B cell (primary cell): ENCODE results near the gene TBCC. TPM values are rescaled to one million over a fixed set of nuclear protein-coding genes. Genes with fewer than 3 reads are reported as not detected.
A peak's percentile ranks its signal among the peaks of the same experiment; 100 is the strongest.

ENCODE experiments used
- ATAC-seq: fragments of 200-7000 bp; cut with Tn5 transposase; one replicate; pipeline ENCODE4 v1.10.0; 2021; ENCODE audit warnings: low read depth, mild to moderate bottlenecking, moderate number of reproducible peaks, moderate library complexity
- CTCF ChIA-PET: fragments of 350-600 bp; sonication (Branson Sonifier 250); formaldehyde crosslinking; loops from one replicate; lab custom pipeline; 2021; ENCODE audit warnings: antibody characterized with exemption, inconsistent platforms; lab: Charles Lee
- POLR2A ChIA-PET: fragments of 350-600 bp; sonication (Branson Sonifier 250); formaldehyde crosslinking; loops from one replicate; lab custom pipeline; 2021; ENCODE audit warnings: antibody characterized with exemption; lab: Charles Lee
- DNase-seq: peaks from one replicate; pipeline ENCODE4 v3.0.0; 2013
- H2AFZ ChIP-seq: 2 replicates; pipeline ENCODE4 v1.6.1; 2012; ENCODE audit warnings: mild to moderate bottlenecking, low read depth, low read length; ENCODE audit not compliant: insufficient read depth, poor library complexity, severe bottlenecking
- H3K27ac ChIP-seq, 2 donors: 1 replicate in 1 of 2; 2 replicates in 1 of 2; pipeline ENCODE4 v1.5.1; 2012 to 2013; ENCODE audit warnings: low read length in 2 of 2, mild to moderate bottlenecking in 2 of 2, moderate library complexity in 1 of 2
- H3K27me3 ChIP-seq, 4 experiments: fragments of 200-600 bp in 1 of 4; sonication (generic) in 1 of 4; replicated peaks in 1 of 4; 1 replicate in 2 of 4; 2 replicates in 2 of 4; pipeline versions ENCODE4 v1.6.1 to v1.7.0; 2013 to 2016; ENCODE audit warnings: low read length in 3 of 4, mild to moderate bottlenecking in 2 of 4, mixed read lengths in 1 of 4, moderate library complexity in 1 of 4; ENCODE audit not compliant: insufficient read depth in 4 of 4, control insufficient read depth in 3 of 4; ENCODE audit errors: control extremely low read depth in 1 of 4
- H3K36me3 ChIP-seq, 2 experiments: replicated peaks in 1 of 2; 1 replicate in 1 of 2; 2 replicates in 1 of 2; pipeline versions ENCODE4 v1.6.1 to v1.7.1; 2013; ENCODE audit warnings: low read length in 1 of 2; ENCODE audit not compliant: insufficient read depth in 2 of 2, control insufficient read depth in 1 of 2; ENCODE audit errors: control extremely low read depth in 1 of 2, extremely low read depth in 1 of 2
- H3K4me1 ChIP-seq, 2 donors: fragments of 200-600 bp in 1 of 2; sonication (generic) in 1 of 2; 1 replicate in 1 of 2; 2 replicates in 1 of 2; pipeline versions ENCODE4 v1.5.1 to v1.6.1; 2013 to 2017; ENCODE audit warnings: low read length in 2 of 2; ENCODE audit not compliant: control insufficient read depth in 2 of 2, insufficient read depth in 2 of 2
- H3K4me2 ChIP-seq: replicated peaks from 2 replicates; pipeline ENCODE3; 2012; ENCODE audit warnings: mild to moderate bottlenecking, low read depth, low read length; ENCODE audit not compliant: poor library complexity, severe bottlenecking
- H3K4me3 ChIP-seq, 5 experiments: fragments of 200-600 bp in 1 of 5; sonication (generic) in 1 of 5; 1 replicate in 3 of 5; 2 replicates in 2 of 5; pipeline versions ENCODE4 v1.5.1 to v1.7.0; 2011 to 2016; ENCODE audit warnings: low read length in 4 of 5, mild to moderate bottlenecking in 4 of 5, low read depth in 2 of 5, control low read depth in 1 of 5, moderate library complexity in 1 of 5; ENCODE audit not compliant: insufficient read depth in 1 of 5; ENCODE audit errors: control extremely low read depth in 1 of 5, extremely low read depth in 1 of 5
- H3K79me2 ChIP-seq: fragments of 200-600 bp; sonication (generic); one replicate; pipeline ENCODE4 v1.6.0; 2016; ENCODE audit warnings: low read length; ENCODE audit not compliant: control insufficient read depth, insufficient read depth
- H3K9ac ChIP-seq: fragments of 200-600 bp; sonication (generic); 2 replicates; pipeline ENCODE4 v1.6.1; 2017; ENCODE audit warnings: mild to moderate bottlenecking, low read length, moderate library complexity
- H3K9me3 ChIP-seq, 3 donors: one replicate each; pipeline versions ENCODE4 v1.6.1 to v1.7.1; 2013; ENCODE audit warnings: low read length in 2 of 3; ENCODE audit not compliant: control insufficient read depth in 2 of 3, insufficient read depth in 1 of 3; ENCODE audit errors: control extremely low read depth in 1 of 3
- H4K20me1 ChIP-seq: 2 replicates; pipeline ENCODE4 v1.6.0; 2012; ENCODE audit warnings: mild to moderate bottlenecking, low read length; ENCODE audit not compliant: insufficient read depth, control insufficient read depth, poor library complexity, severe bottlenecking
- H3K27ac Mint-ChIP-seq: one replicate; pipeline ENCODE4 v1.8.0; 2021; ENCODE audit warnings: mixed read lengths
- H3K27me3 Mint-ChIP-seq: one replicate; pipeline ENCODE4 v1.8.0; 2021; ENCODE audit warnings: mixed read lengths
- H3K4me1 Mint-ChIP-seq: one replicate; pipeline ENCODE4 v1.8.0; 2021; ENCODE audit warnings: mixed read lengths
- H3K4me3 Mint-ChIP-seq: one replicate; pipeline ENCODE4 v1.8.0; 2021; ENCODE audit warnings: mixed read lengths
- H3K9me3 Mint-ChIP-seq: one replicate; pipeline ENCODE4 v1.8.0; 2022; ENCODE audit warnings: mixed read lengths; ENCODE audit not compliant: insufficient read depth
- CTCF ChIP-seq: fragments of 200-600 bp; IDR thresholded peaks from one replicate; pipeline ENCODE4 v1.8.0; 2022; ENCODE audit warnings: antibody characterized with exemption, mild to moderate bottlenecking
- EZH2 ChIP-seq: IDR thresholded peaks from 2 replicates; pipeline ENCODE4 v1.6.1; 2012; ENCODE audit warnings: borderline replicate concordance, low read depth, mild to moderate bottlenecking, moderate library complexity, low read length; ENCODE audit not compliant: insufficient read depth, poor library complexity, severe bottlenecking
- WGBS: methylation state at CpG from one replicate; pipeline ENCODE4 v1.1.5; 2013; ENCODE audit warnings: missing lambda C conversion rate; ENCODE audit not compliant: insufficient coverage; 5-methylcytosine and 5-hydroxymethylcytosine counted together
- intact Hi-C: fragments of 100-400 bp; cut with micrococcal nuclease; formaldehyde crosslinking; loops from one replicate; pipeline ENCODE4 v1.10.0; 2022
- polyA plus RNA-seq: library from polyadenylated mRNA; depleted of rRNA; stranded (reverse); fragments of >200 nt; gene quantifications from 2 replicates; pipeline ENCODE4 v1.2.3, GENCODE V29; 2012
- total RNA-seq, 2 donors: library from RNA; stranded (reverse); fragments of 120-200 nt in 1 of 2; gene quantifications; 1 replicate in 1 of 2; 2 replicates in 1 of 2; pipeline versions ENCODE4 v1.2.3 to v1.2.4, GENCODE V29; 2013 to 2022

TBCC gene
- total and polyA plus RNA-seq, 2 donors (not counting 1 experiment from before 2014, with no cell fraction given) = 35.7 to 55.7 TPM

DNA sequence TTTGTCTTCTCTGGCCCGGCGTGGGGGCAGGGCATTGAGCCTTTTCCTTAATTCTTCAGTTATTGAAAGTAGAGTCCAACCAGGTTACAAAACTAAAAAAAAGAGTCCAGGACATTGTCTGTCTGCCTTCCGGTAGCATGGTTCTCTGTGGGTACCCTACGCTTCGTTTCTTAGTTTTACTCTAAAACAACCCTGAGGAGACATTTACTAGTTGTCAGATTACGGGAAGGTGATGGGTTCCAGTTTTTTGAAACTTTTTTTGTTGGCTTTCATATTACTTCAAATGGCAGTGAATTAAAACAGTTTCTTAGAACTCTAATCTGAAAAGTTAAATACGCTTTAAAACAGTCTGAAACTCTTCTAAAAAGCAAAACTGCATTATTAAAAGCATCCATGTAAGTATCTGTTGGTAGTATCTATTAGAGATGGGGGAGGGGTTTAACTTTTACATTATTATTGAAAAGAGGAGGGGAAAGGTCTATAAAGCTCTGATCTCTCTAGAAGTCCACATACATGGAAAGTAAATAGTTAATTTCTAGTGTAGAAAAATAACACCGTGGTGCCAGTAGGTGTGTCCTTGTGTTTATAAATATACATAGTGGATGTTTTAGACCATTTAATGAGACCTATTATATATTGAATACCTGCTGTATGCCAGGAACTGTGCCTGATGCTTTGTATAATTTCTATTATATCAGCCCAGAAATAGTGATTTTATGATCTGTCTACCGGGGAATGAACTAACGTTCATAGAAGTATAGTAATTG, 38.2 kb upstream of the TBCC start:
- H3K27me3 Mint-ChIP-seq = no peaks in the 10 kb centered on the region
- H3K27me3 ChIP-seq = no peaks in the 10 kb centered on the region
- no peaks in the 10 kb centered on the region for H3K9me3 ChIP-seq
- peaks cover 42% of the 10 kb centered on the region for H3K4me1 Mint-ChIP-seq
- intact Hi-C loops = loop anchor here (1.0 to 10.0 kb wide), 4 partner anchors 13 to 219 kb away; partner anchors contain the start of genes CNPY3 and UBR2
- H3K4me3 Mint-ChIP-seq = peak overlapping the region; percentile 96
- H3K27ac Mint-ChIP-seq = peak overlapping the region; percentile 99
- POLR2A ChIA-PET = interaction anchor here (0.6 to 8.9 kb wide), 11 partner anchors 9 to 1050 kb away, joined by 3 to 426 read pairs (median 6); partner anchors contain the start of genes RPL7L1 and TBCC
- H3K9ac ChIP-seq = peak overlapping the region; percentile 98
- H3K4me3 ChIP-seq = peak overlapping the region; percentile 93 to 99 (median 98)
- peak; percentile 53 for DNase-seq
- peaks cover 53 to 59% of the 10 kb centered on the region in 2 donors for H3K4me1 ChIP-seq
- H4K20me1 ChIP-seq = no peaks in the 10 kb centered on the region
- peaks cover 2 to 5% of the 10 kb centered on the region in 2 experiments for H3K36me3 ChIP-seq
- no peak for ATAC-seq
- TF ChIP-seq CTCF = no peak
- no peak for TF ChIP-seq EZH2
- peaks cover 71% of the 10 kb centered on the region for H3K79me2 ChIP-seq
- H3K27ac ChIP-seq = peak overlapping the region; percentile 99 to 100
- peak overlapping the region; percentile 29 for H2AFZ ChIP-seq
- no peaks in the 10 kb centered on the region for H3K9me3 Mint-ChIP-seq
- WGBS = no CpG with 5 or more reads among the region's 10 CpGs
- CTCF ChIA-PET = interaction anchor here (1.0 to 4.5 kb wide), 6 partner anchors 14 to 122 kb away, joined by 3 to 25 read pairs (median 3); partner anchors contain the start of gene RPL7L1
- peak overlapping the region; percentile 80 for H3K4me2 ChIP-seq
